ENCODE data around the gene NUDCD3.

GRCh38 chr7:44441079-44441478 lies 49.4 kb downstream of the NUDCD3 start:
- TF ChIP-seq EZH2 (IDR thresholded peaks at IDR 0.05; ENCODE audit: low read length) (no peak), CTCF (optimal IDR thresholded peaks at IDR 0.05 in 1 of 3, IDR thresholded peaks at IDR 0.05 in 1 of 3, conservative IDR thresholded peaks at IDR 0.05 in 1 of 3; ENCODE audit: extremely low read depth in 1 of 3, insufficient read depth in 2 of 3, low read length in 3 of 3) (no peak)
